GM21723 (cell line): ENCODE data around the gene VIPAS39.

Experiments
- ATAC-seq: cut with Tn5 transposase; IDR thresholded peaks from one replicate; pipeline ENCODE4 v1.9.1; 2021; ENCODE audit warnings: mild to moderate bottlenecking, moderate library complexity; ENCODE audit not compliant: unreplicated experiment

Gene VIPAS39

GRCh38 chr14:77406718-77407117 lies 50.7 kb downstream of the VIPAS39 start:
- no peak for ATAC-seq

GRCh38 chr14:77406086-77406485 lies 51.3 kb downstream of the VIPAS39 start:
- no peak for ATAC-seq

GRCh38 chr14:77403768-77404167 lies 53.6 kb downstream of the VIPAS39 start:
- ATAC-seq: no peak

- no peak for ATAC-seq
Measured at GRCh38 chr14:77400216-77400615, 57.2 kb downstream of the VIPAS39 start.

GRCh38 chr14:77390188-77390587 lies 67.2 kb downstream of the VIPAS39 start:
- no peak for ATAC-seq

GRCh38 chr14:77378701-77379100 lies 78.7 kb downstream of the VIPAS39 start:
- ATAC-seq: no peak

GRCh38 chr14:77377502-77377844 lies 79.9 kb downstream of the VIPAS39 start:
- ATAC-seq: no peak

GRCh38 chr14:77376771-77377501 lies 80.5 kb downstream of the VIPAS39 start, which contains the start of the genes SAMD15 and TMED8:
SAMD15 (plus strand) TSS chr14:77377379; CDS start chr14:77377419, 40 bp downstream.
TMED8 (minus strand) TSS chr14:77377094; CDS start chr14:77377053, 41 bp downstream.
- ATAC-seq: peak; percentile 84
